ENCODE results near the gene MEDAG.

MEDAG gene

DNA sequence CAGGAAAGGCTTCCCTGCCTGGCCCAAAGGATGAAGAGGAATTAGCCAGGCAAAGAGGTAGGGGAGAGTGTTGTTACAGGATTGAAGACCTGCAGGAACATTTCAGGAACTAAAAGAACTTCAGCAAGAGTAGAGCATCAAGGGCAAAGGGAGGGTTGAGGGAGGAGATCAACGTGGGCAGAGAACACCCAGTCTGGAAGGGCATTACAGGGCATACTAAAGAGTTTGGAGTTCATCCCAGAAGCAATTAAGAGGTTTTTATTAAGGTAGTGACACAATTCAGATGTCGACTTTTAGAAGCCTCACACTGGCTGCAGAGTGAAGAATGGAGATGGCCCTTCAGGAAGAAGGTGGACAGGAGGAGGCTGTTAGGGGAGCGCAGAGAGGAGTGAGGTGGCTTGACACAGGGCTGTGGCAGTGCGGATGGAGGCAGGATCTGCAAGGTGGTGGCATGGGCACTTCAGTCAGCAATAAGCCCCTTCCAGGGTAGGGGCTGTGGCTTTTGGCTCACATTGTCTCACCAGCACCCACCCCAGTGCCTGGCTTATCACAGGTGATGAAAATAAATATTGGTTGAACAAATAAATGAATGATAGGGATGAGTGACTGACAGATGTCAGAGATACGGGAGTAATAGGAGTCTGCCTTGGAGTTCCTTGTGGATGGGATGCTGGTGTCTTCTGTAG, 51.3 kb downstream of the MEDAG start:
- DNase-seq (ENCODE audit: low read depth): no peak

DNA sequence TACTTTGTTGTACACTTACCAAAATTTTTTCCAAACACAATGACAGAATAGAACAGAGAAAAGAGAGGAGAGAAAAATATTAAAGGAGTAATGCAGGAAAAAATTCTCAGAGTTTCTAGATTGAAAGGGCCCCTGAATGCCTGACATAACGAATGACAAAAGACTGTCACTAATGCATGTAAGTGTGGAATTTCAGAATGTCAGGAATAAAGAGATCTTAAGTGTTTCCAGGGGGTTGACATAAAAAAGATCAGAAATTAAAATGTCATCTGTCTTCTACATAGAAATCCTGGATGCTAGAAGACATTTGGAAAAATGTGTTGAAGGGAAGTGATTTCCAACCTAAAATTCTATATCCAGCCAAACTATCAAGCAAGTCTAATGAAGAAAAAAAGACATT, 53.6 kb downstream of the MEDAG start:
- no peak for DNase-seq (ENCODE audit: low read depth)

DNA sequence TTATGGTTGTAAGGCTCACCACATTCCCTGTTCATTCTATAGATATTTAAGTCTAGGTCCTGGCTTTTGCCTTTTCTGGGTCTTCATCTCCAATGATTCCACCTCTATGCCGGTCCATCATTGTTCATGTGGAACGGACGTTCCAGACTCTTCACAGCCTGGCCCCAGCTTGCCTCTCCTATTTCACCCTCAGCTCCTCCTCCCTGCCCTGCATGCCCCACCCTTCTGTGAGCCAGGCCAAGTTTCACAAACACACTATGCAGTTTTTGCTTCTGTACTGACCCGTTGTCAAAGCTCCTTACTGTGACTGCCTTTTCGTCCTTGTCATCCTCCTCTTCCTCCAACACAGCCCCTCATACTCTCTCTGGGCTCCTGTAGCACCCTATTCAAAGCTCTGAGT, 57.7 kb downstream of the MEDAG start:
- no peak for DNase-seq (ENCODE audit: low read depth)

DNA sequence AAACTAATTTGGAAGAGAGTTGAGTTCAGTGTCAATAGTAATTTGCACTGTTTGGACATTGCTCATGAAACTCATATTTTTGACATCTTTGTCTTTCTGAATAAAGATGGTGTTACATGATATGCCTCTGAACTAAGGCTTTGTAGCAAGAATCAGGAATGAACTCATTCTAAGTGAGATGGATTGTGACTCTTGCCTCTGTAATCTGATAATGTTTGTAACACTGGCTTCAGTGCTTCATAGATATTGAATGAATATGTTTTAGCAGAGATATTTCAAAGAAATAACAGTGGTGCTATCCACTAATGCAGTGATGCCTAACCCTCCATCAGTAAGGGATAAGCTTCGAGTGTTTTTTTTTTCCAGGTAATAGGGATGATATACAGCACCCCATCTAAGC, 59.3 kb downstream of the MEDAG start:
- DNase-seq (ENCODE audit: low read depth): no peak

DNA sequence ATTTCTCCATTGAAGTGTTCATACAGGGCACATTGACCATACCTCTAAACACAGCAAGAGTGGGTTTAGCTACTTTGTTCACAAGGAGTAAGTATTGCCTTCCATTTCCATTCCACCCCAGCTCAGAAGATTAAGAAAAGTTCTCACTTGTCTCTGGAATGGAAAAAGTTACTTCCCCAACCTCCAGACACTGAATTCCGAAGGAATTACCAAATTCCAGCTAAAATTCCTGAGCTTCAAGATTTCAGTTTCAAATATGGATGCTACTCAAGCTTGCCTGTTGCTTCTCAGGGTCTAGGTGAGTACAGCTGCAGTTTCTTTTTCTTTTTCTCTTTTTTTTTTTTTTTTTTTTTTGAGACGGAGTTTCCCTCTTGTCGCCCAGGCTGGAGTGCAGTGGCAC, 60.0 kb downstream of the MEDAG start:
- no peak for DNase-seq (ENCODE audit: low read depth)

DNA sequence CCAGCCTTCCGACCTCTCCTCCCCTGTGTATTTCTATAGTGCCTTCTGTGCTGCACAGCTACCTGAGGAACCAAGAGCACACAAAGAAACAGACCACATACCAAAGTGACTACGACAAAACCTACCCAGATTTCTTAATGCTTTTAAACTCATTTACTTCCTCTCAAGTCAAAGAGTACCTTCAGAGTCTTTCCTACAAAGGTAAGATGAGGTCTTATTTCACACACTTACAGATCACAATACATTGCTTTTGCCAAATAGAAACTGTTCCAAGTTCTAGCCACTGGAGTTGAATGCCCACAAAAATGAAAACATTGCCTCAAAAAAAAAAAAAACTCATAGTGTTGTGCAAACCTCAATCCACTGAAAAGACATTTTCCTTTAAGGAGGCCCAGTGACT, 62.8 kb downstream of the MEDAG start:
- DNase-seq (ENCODE audit: low read depth): no peak

DNA sequence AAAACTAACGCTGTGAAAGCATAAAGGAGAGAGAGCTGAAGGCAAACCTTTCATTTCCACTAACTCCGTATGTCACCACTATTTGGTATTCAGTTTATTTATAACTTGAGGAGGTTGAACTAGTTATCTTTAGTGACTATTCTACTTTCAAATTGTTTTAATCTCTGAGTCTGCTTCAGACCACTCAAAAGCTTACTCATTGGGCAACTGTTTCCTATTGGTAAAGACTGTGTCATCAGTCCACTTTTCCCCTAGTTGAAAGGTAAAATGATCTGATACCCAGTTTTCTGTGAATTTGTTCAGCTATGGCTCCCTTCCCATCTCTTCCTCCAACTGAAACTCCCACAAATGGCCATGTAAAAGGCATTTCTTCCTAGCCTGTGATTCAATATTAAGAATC, 65.5 kb downstream of the MEDAG start:
- DNase-seq (ENCODE audit: low read depth): no peak

DNA sequence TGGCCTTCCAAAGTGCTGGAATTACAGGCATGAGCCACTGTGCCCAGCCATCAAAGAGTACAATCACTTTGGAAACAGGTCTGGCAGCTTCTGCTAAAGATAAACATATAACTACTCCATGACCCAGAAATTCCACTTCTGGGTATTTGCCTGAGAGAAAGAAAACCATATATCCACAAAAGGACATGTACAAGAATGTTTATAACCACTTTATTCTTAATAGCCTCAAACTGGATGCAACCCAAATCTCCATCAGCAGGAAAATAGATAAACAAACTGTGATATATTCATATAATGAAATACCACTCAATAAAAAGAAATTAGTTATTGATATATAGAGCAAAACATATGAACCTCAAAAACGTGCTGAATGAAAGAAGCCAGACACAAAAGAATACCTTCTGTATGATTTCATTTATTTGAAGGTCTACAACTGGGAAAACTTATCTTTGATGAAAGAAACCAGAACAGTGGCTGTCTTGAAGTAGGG, 66.9 kb downstream of the MEDAG start:
- DNase-seq (ENCODE audit: low read depth): no peak

DNA sequence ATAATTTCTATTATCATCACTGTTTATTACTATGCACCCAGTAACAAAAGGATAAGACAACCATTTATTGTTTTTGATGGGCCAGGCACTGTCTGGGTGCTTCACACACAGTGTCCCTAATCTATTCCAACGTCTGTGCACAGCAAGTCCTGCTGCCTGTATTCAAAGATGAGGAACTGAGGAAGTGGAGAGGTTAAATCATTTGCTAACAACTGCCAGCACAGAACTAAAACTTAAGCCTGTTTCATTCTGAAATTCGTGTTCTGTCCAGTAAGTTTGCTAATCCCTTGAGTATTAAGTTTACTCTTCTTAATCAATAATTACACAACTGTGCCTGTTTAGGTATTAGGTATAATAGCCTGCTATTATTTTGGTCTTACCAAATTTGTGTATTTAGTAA, 68.3 kb downstream of the MEDAG start:
- no peak for DNase-seq (ENCODE audit: low read depth)

All from activated T-helper 9 cell treated with anti-CD3 and anti-CD28 coated beads, Interleukin-2, amount 50 U/mL, for 16 hours (primary cell).